Skeletal muscle tissue (tissue), 4 donors: Measurements from ENCODE around the gene SNX1. TPM values are rescaled to one million over a fixed set of nuclear protein-coding genes. Genes with fewer than 3 reads are reported as not detected.
A peak's percentile ranks its signal among the peaks of the same experiment; 100 is the strongest.
"Not testable (repeated sequence)": the region's sequence is repeated elsewhere in the genome, so short reads cannot be mapped to it uniquely, and the experiment has no call there.

Experiments used
- H3K27ac ChIP-seq: one replicate; pipeline ENCODE4 v1.7.0; 2013; ENCODE audit warnings: mild to moderate bottlenecking, low read depth, low read length, inconsistent platforms
- H3K27me3 ChIP-seq, 3 donors: one replicate each; pipeline ENCODE4 v1.7.0; 2013; ENCODE audit warnings: low read length in 3 of 3; ENCODE audit not compliant: control insufficient read depth in 3 of 3, insufficient read depth in 3 of 3
- H3K36me3 ChIP-seq, 3 donors: one replicate each; pipeline ENCODE4 v1.7.0; 2013; ENCODE audit warnings: low read length in 3 of 3; ENCODE audit not compliant: control insufficient read depth in 3 of 3, insufficient read depth in 3 of 3
- H3K4me1 ChIP-seq, 3 donors: one replicate each; pipeline ENCODE4 v1.7.0; 2013; ENCODE audit warnings: low read length in 3 of 3, mild to moderate bottlenecking in 3 of 3; ENCODE audit not compliant: control insufficient read depth in 3 of 3, insufficient read depth in 3 of 3
- H3K4me3 ChIP-seq, 3 donors: one replicate each; pipeline ENCODE4 v1.7.0; 2013; ENCODE audit warnings: low read length in 3 of 3
- H3K9ac ChIP-seq, 3 donors: one replicate each; pipeline ENCODE4 v1.7.0; 2013; ENCODE audit warnings: low read length in 3 of 3, mild to moderate bottlenecking in 3 of 3, moderate library complexity in 2 of 3, low read depth in 1 of 3
- H3K9me3 ChIP-seq, 3 donors: one replicate each; pipeline ENCODE4 v1.7.0; 2013; ENCODE audit warnings: low read length in 3 of 3; ENCODE audit not compliant: control insufficient read depth in 3 of 3
- total RNA-seq: library from RNA; depleted of rRNA; stranded (reverse); fragments of >200 nt; gene quantifications from one replicate; pipeline ENCODE4 v1.2.3, GENCODE V29; 2014
- donor health status: Osteomylitis.

SNX1 gene
- total RNA-seq, 1 donor from 2014 or later: 26.6 TPM

DNA sequence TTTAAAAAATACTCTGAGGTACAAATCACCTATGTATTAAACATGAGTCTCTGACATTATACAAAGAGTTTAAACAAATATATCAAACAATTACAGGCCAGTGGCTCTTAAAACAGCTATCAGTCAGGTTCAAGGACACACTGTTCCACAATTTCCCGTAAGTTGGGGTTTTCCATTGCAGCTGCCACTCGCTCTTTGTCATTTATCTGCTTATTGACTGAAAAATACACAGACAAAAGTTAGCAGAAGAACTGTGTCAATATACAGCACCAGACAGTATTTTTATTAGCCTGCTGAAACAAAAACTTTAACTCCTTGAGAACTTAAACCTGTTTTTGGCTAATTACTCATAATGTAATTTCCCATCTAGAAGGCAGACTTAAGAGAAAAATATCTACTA is 23.0 kb upstream of the SNX1 start:
- Histone ChIP-seq H3K27me3 (no peaks in the 10 kb centered on the region), H3K27ac (no peak overlapping the region), H3K9ac (no peak overlapping the region), H3K9me3 (no peaks in the 10 kb centered on the region), H3K4me1 (peaks cover 11 to 23% (median 17%) of the 10 kb centered on the region in 3 donors), H3K4me3 (no peak overlapping the region), H3K36me3 (peaks cover 9 to 15% (median 9%) of the 10 kb centered on the region in 3 donors)

DNA sequence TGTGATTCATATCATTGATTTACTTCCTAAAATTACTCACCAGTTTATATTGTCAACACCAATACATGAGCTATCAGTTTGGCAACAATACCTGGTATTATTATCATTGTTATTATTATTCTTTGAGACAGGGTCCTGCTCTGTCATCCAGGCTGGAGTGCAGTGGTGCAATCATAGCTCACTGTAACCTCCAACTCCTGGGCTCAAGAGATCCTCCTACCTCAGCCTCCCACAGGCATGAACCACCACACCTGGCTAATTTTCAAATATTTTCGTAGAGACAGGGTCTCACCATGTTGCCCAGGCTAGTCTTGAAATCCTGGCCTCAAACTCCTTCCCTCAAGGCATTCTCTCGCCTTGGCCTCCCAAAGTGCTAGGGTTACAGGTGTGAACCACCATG is 22.3 kb upstream of the SNX1 start:
- not testable (repeated sequence) for H3K27me3 ChIP-seq, H3K27ac ChIP-seq, H3K9ac ChIP-seq, H3K9me3 ChIP-seq, H3K4me3 ChIP-seq
- Histone ChIP-seq H3K36me3 (peaks cover 9 to 15% (median 9%) of the 10 kb centered on the region in 3 donors), H3K4me1 (peaks cover 9 to 20% (median 11%) of the 10 kb centered on the region in 3 donors)

DNA sequence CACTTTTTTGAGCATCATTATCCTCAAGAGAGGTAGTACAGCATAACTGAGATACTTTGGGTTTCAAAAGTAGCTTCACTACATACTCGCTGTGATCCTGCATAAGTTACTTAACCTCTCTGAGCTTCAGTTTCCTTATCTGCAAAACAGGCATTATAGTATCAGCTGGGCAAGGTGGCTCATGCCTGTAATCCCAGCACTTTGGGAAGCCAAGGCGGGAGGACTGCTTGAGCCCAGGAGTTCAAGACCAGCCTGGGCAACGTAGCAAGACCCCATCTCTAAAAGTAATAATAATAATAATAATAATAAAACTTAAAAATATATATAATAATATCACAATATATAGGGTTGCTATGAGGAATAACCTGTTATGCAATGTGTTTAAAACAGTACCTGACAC is 13.0 kb upstream of the SNX1 start:
- H3K4me1 ChIP-seq: no peaks in the 10 kb centered on the region
- H3K4me3 ChIP-seq: no peak overlapping the region
- no peak overlapping the region for H3K9ac ChIP-seq
- H3K27me3 ChIP-seq: no peaks in the 10 kb centered on the region
- H3K9me3 ChIP-seq: no peaks in the 10 kb centered on the region
- no peak overlapping the region for H3K27ac ChIP-seq
- peaks cover 2 to 12% (median 12%) of the 10 kb centered on the region in 3 donors for H3K36me3 ChIP-seq

DNA sequence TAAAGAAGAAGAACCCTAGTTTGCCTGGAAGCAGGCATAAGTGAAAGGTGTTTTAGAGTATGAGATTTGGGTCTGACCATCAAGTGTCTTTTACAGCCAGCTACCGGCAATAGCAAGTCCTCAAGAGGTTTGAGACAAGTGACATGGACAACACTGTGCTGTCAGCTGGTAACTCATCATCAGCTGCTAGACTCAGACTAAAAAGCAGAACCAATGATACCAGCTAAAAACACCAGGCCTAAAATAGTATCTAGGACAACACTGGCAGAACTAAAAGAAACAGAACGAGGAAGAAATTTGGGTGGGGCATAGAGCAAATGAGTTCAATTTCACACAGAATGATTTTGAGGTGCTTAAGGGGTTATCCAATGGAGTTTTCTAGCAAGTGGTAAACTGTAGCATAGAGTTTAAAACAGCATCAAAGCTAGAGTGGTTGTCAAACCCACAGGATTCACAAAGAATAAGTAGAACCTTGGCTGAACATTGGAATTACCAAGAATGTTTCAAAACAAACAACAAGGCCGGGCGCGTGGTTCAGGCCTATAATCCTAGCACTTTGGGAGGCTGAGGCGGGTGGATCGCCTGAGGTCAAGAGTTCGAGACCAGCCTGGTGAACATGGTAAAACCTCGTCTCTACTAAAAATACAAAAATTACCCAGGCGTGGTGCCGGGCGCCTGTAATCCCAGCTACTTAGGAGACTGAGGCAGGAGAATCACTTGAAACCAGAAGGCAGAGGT is 6.1 kb upstream of the SNX1 start:
- Histone ChIP-seq H3K9me3 (no peaks in the 10 kb centered on the region), H3K36me3 (peaks cover 8 to 19% (median 8%) of the 10 kb centered on the region in 3 donors), H3K27me3 (no peaks in the 10 kb centered on the region), H3K4me3 (no peak overlapping the region), H3K4me1 (peaks cover 13 to 17% (median 13%) of the 10 kb centered on the region in 3 donors), H3K9ac (no peak overlapping the region), H3K27ac (peak overlapping the region; percentile 43)

DNA sequence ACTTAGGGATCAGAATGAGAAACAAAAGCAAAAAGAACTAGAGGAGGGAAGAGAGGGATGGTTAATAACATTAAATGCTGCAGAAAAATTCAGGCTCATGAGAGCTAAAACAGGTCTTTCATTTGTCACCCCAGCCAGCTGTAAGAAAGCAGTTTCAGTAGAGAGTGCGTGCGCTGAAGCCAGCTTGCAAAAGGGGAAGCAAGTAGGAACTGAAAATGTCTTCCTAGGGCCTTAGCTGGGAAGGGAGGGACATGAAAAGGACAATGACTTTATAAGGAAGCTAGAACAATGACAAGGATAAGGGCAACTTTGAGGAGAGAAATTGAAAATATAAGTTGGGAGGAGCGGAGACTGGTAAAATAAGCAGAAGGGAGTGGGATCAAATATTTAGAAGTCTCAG is 5.3 kb upstream of the SNX1 start:
- Histone ChIP-seq H3K27ac (peak overlapping the region; percentile 29), H3K9ac (no peak overlapping the region), H3K4me1 (peaks cover 13 to 25% (median 21%) of the 10 kb centered on the region in 3 donors), H3K9me3 (no peaks in the 10 kb centered on the region), H3K4me3 (no peak overlapping the region), H3K27me3 (no peaks in the 10 kb centered on the region), H3K36me3 (peaks cover 8 to 19% (median 8%) of the 10 kb centered on the region in 3 donors)

DNA sequence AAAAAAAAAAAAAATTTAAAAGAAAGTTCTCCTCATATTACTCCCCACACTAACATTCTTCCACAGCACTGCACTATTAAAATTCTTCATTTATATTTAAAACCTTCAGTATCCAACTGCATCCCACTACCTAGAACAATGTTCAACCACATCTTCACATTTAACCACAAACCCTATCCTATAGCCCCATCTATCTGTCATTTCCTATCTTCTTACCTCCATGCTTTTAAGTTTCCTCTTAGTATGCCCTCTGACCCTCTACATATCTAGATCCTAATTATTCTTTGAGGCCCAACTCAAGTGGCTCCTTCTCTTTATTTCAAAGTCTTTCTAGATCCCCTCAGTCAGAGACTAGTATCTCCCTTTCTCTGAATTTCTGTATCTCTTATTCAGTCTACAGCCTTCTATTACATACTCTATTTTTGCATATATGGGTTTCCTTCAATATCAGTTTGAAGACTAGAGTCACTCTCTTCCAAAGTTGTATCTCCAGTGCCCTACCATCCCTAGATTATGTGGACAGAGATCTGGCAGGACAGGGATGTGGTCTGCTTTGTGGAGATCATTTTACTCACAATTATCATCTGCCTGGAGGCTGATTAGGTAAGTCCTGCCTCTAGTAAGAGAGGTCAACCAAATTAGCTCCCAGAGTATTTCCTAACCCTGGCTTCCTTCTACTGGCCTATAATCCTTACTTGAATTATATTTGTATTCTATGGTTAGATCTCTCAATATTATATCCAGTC is 3.5 kb upstream of the SNX1 start:
- H3K9me3 ChIP-seq: no peaks in the 10 kb centered on the region
- H3K4me1 ChIP-seq: peaks cover 23 to 36% (median 31%) of the 10 kb centered on the region in 3 donors
- H3K9ac ChIP-seq: peak overlapping the region; percentile 75 to 93 (median 76)
- peak overlapping the region; percentile 89 for H3K27ac ChIP-seq
- no peaks in the 10 kb centered on the region for H3K27me3 ChIP-seq
- peak overlapping the region; percentile 81 to 94 (median 85) for H3K4me3 ChIP-seq
- peaks cover 8 to 19% (median 8%) of the 10 kb centered on the region in 3 donors for H3K36me3 ChIP-seq

DNA sequence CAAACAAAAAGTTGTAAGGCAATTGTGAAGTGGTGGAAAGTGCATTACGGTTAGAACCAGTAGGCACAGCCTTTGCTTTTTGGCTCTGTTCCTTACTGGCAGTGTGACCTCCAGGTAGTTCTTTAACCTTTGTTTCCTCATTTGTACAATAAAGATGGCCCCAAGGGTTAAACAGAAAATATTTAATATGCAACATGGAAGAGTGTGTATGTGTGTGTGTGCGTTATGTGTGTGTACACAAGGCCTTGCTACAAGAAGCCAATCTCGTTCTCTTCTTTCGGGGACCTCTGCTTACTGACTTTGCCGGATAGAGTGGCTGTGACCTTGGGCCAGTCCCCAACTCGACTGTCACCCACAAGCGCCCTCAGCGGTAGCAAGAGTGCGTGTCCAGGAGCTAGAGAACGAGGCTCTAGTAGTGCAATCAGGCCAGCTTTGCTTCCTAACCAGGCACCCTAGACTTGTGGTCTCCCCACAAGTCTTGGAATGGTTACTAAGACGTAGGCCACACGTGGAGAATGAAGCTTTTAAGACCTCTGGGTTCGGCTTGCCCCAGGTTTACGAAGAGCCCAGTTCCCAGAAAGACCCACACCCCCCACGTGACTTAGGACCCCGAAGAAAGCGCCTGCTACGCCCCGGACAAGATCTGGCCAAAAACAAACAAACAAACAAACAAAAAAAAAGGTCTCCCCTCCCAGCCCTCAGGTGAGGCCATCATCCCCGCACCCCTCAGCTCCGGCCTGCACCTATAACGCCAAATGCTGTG is 2.7 kb upstream of the SNX1 start:
- H3K9ac ChIP-seq: peak overlapping the region; percentile 75 to 93 (median 76)
- peaks cover 5 to 12% (median 6%) of the 10 kb centered on the region in 3 donors for H3K36me3 ChIP-seq
- H3K9me3 ChIP-seq: no peaks in the 10 kb centered on the region
- peaks cover 30 to 44% (median 39%) of the 10 kb centered on the region in 3 donors for H3K4me1 ChIP-seq
- no peaks in the 10 kb centered on the region for H3K27me3 ChIP-seq
- H3K4me3 ChIP-seq: peak overlapping the region; percentile 81 to 94 (median 85)
- H3K27ac ChIP-seq: peak overlapping the region; percentile 89

DNA sequence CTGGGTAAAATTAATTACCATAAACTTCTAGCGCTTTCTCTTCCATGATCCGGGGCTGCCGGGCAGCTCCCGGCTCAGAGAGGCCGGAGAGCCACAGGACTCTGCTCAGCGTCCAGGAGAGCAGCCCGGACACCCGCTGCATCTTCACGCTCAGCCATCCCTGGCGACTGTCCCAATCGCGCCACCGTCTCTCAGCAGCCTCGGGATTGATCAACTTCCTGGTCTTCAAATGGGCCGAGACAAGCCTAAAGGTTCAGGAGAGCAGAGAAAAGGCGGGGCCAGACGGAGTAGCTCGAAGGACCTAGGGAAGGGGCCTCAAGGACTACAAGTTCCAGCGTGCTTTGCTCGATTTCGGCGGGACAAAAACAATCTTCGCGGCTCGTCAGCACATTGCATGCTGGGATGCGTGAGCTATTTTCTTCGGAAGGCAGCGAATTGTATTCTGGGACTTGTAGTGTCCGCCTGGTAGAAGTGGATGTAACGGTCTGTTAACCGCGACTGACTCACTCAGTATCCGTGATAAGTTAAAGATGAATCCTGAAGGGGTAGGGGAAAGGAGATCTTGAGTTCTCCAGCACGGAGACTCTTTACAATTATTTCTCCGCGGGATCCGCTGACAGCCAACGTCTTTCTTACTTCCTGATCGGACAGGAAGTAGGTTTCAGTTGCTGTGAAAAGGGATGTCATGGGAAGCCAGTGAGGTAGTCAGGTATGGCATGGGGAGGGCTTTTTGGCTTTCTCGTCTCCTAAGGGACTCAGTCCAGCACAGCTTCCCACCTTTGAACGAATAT is 2.0 kb upstream of the SNX1 start, which contains the start of gene CIAO2A:
TSS of gene CIAO2A (minus strand) at position 212 of the 791 bp plus-strand sequence. CDS start at position 142, 70 bp downstream.
- Histone ChIP-seq H3K36me3 (peaks cover 0 to 10% (median 0%) of the 10 kb centered on the region in 3 donors), H3K9ac (peak within 1 kb of the TSS; percentile 75 to 93 (median 76)), H3K4me3 (peak within 1 kb of the TSS; percentile 81 to 94 (median 85)), H3K27me3 (no peaks in the 10 kb centered on the region), H3K27ac (peak within 1 kb of the TSS; percentile 89), H3K9me3 (no peaks in the 10 kb centered on the region), H3K4me1 (peaks cover 30 to 47% (median 43%) of the 10 kb centered on the region in 3 donors)

DNA sequence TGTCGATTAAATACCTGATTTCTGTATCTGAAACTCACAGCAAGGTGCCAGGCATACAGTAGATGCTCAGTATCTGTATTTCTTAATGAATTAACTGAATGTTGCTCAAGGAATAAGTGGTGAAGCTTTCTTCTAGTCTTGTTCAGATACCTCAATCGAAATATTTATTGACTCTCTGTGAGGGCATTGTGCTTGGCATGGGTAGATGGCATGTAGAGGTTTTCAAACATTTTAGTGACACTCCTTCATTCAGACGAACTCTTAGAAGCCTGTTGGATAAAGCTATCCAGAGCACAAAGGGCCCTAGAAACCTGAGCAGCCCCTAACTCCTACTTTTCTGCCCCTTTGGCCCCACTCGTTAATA is 369 bp upstream of the SNX1 start:
- Histone ChIP-seq H3K4me3 (peak overlapping the region; percentile 36 to 69 (median 59)), H3K27me3 (no peaks in the 10 kb centered on the region), H3K9ac (peak overlapping the region; percentile 54 to 97 (median 78)), H3K27ac (peak overlapping the region; percentile 89), H3K4me1 (peaks cover 33 to 63% (median 51%) of the 10 kb centered on the region in 3 donors), H3K36me3 (peaks cover 0 to 5% (median 0%) of the 10 kb centered on the region in 3 donors), H3K9me3 (no peaks in the 10 kb centered on the region)
